ENCODE data around the gene GNA14. TPM values are rescaled to one million over a fixed set of nuclear protein-coding genes. Genes with fewer than 3 reads are reported as not detected.

The GNA14 gene
- total RNA-seq, 4 donors from 2014 or later = 2.8 to 7.4 (median 4.5) TPM

DNA sequence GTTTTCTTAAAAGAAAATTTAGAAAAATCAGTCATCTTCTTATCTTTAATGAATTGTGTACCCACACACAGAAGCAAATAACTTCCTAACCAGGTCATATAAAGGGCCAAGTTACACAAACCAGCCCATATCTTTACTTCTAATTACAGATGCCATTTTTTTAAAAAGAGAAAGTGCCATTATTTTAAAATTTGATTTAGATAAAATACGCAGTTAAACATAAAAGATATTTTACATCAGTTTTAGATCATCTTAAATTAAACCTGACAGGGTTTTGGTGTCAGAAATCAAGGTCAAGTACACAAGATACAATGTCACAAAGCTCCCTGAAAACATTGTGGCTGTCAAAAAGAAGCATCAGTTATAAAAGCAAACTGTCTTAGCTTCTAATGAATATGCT lies 129.4 kb downstream of the GNA14 start:
- TF ChIP-seq, protein P1, sequence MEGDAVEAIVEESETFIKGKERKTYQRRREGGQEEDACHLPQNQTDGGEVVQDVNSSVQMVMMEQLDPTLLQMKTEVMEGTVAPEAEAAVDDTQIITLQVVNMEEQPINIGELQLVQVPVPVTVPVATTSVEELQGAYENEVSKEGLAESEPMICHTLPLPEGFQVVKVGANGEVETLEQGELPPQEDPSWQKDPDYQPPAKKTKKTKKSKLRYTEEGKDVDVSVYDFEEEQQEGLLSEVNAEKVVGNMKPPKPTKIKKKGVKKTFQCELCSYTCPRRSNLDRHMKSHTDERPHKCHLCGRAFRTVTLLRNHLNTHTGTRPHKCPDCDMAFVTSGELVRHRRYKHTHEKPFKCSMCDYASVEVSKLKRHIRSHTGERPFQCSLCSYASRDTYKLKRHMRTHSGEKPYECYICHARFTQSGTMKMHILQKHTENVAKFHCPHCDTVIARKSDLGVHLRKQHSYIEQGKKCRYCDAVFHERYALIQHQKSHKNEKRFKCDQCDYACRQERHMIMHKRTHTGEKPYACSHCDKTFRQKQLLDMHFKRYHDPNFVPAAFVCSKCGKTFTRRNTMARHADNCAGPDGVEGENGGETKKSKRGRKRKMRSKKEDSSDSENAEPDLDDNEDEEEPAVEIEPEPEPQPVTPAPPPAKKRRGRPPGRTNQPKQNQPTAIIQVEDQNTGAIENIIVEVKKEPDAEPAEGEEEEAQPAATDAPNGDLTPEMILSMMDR (IDR thresholded peaks at IDR 0.05) = no peak
- ATAC-seq (ENCODE audit: low FRiP score) = no peak

DNA sequence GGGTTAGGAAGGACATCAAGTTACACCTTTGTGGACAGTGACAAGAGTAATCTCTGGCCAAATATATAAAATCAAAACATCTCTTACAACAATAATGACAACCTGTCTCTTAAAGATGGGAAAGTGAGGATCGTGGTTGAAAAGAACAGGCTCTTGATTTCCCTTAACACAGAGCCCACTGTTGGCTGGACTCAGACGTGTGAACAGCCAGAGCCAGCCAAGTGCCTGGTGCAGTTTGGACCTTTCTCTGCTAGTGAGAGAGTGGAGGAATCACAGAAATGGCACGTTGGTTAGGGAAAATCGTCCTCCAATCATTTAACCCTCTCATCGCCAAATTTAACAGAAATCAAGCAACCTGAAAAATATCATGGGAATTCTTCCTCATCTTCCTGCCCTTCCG lies 131.3 kb downstream of the GNA14 start:
- ATAC-seq (ENCODE audit: low FRiP score) = no peak
- no peak for DNase-seq (ENCODE audit: low spot score)
- TF ChIP-seq, protein P1 (IDR thresholded peaks at IDR 0.05) = no peak

More for the DNA sequence above, 129.4 kb downstream of the GNA14 start:
- no peak for DNase-seq (ENCODE audit: low spot score)

- no peak for DNase-seq (ENCODE audit: low spot score)
- ATAC-seq (ENCODE audit: low FRiP score) = no peak
- TF ChIP-seq, protein P1 (IDR thresholded peaks at IDR 0.05) = no peak
These were observed 133.0 kb downstream of the GNA14 start for GRCh38 chr9:77514886-77515711.

GRCh38 chr9:77513457-77513856 lies 134.7 kb downstream of the GNA14 start:
- ATAC-seq (ENCODE audit: low FRiP score) (no peak), DNase-seq (ENCODE audit: low spot score) (no peak)
- TF ChIP-seq, protein P1 (IDR thresholded peaks at IDR 0.05) = no peak

DNA sequence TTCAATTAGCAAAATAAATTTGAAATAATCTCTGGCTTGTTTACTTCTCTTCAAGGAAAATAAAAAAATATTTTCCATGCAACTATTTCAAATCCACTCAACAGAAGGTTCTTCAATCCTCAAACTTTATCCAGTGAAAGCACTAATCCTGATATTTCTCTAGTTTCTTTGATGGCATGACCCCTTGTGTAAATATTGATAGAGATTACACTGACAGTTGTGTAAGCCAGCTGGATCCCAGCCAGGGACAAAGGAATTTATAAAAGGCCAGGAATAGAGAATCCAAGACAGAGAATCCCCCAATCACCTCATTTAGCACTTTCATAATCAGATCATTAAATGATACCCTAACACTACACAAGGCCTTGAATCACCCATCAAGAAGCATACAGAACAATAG lies 135.2 kb downstream of the GNA14 start:
- ATAC-seq (ENCODE audit: low FRiP score) (no peak), DNase-seq (ENCODE audit: low spot score) (no peak)
- TF ChIP-seq, protein P1 (IDR thresholded peaks at IDR 0.05) = no peak

- ATAC-seq (ENCODE audit: low FRiP score) (no peak), DNase-seq (ENCODE audit: low spot score) (no peak)
- TF ChIP-seq, protein P1 (IDR thresholded peaks at IDR 0.05) = no peak
These were observed 136.6 kb downstream of the GNA14 start for GRCh38 chr9:77511525-77511924.

GRCh38 chr9:77510666-77511065 lies 137.5 kb downstream of the GNA14 start:
- TF ChIP-seq, protein P1 (IDR thresholded peaks at IDR 0.05) = no peak
- DNase-seq (ENCODE audit: low spot score) = no peak
- no peak for ATAC-seq (ENCODE audit: low FRiP score)
